ENCODE results near the gene NAV3. TPM values are rescaled to one million over a fixed set of nuclear protein-coding genes. Genes with fewer than 3 reads are reported as not detected.

Gene NAV3
- total and polyA plus RNA-seq, 4 donors = 1.6 to 12.5 (median 5.6) TPM

DNA sequence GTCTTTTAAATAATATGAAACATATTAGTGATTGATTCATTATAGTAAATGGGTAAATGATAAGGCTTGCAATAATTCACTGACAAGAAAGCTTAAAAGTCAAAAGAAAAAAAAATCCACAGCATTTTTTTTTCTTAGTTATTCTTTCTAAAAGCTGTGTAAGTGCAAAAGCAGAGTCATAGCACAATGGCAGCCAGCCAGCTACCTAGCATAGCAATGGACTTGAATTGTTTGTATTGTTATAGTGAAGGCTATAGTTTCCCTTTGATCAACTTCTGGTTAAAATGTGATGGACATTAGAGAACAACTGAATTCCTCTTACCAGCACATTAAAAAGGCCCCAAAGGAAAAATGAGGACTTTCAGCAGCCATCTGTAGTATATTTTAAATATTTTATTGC is 232.1 kb downstream of the NAV3 start:
- Histone ChIP-seq H3K9me3 (ENCODE audit: control insufficient read depth in 4 of 4, insufficient read depth in 3 of 4, low read length in 3 of 4) (no peaks in the 10 kb centered on the region), H3K36me3 (ENCODE audit: control insufficient read depth in 4 of 4, insufficient read depth in 4 of 4, low read length in 4 of 4) (no peaks in the 10 kb centered on the region), H3K4me1 (ENCODE audit: control insufficient read depth in 5 of 5, insufficient read depth in 5 of 5, low read length in 5 of 5) (peaks cover 0 to 3% (median 0%) of the 10 kb centered on the region in 5 donors), H3K9ac (ENCODE audit: insufficient read depth in 1 of 2, low read length in 2 of 2) (no peak overlapping the region), H3K4me3 (no peak overlapping the region), H3K27ac (ENCODE audit: low read depth in 1 of 2, low read length in 1 of 2) (no peak overlapping the region), H3K27me3 (ENCODE audit: control insufficient read depth in 3 of 3, insufficient read depth in 3 of 3, low read length in 2 of 3) (no peaks in the 10 kb centered on the region)
- peak; percentile 16 to 58 (median 37) for DNase-seq
- no peak for TF ChIP-seq CTCF (IDR thresholded peaks at IDR 0.05; ENCODE audit: control extremely low read depth, extremely low read depth)
- ATAC-seq (ENCODE audit: insufficient read depth, low FRiP score) = no peak

DNA sequence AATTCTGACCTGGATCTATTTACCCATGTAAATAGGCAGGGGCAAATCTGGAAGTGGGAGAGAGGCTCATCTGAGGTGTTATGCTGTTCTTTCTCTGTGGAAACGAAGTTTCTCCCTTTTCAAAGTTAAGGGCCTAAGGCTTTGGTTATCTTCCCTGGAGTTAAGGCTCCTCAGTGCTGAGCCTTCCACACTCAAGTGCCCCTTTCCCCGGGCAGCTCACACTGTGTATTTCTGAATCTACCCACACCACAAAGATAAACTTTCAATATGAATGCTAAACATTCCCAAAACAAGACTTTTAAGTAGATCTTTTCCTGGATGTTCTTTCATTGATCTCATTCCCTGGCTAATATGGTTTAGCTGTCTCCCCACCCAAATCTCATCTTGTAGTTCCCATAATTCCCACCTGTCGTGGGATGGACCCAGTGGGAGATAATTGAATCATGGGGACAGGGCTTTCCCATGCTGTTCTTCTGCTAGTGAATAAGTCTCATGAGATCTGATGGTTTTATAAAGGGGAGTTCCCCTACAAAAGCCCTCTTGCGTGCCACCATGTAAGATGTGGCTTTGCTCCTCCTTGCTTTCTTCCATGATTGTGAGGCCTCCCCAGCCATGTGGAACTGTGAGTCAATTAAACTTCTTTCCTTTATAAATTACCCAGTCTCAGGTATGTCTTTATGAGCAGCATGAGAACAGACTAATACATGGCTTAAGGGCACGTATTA is 251.1 kb downstream of the NAV3 start:
- WGBS, 2 donors = 82 to 89% methylated on average over 5 of the region's 5 CpGs
- TF ChIP-seq CTCF (IDR thresholded peaks at IDR 0.05; ENCODE audit: control extremely low read depth, extremely low read depth) = no peak
- Histone ChIP-seq H3K9ac (ENCODE audit: insufficient read depth in 1 of 2, low read length in 2 of 2) (no peak overlapping the region), H3K9me3 (ENCODE audit: control insufficient read depth in 4 of 4, insufficient read depth in 3 of 4, low read length in 3 of 4) (no peaks in the 10 kb centered on the region), H3K27me3 (ENCODE audit: control insufficient read depth in 3 of 3, insufficient read depth in 3 of 3, low read length in 2 of 3) (no peaks in the 10 kb centered on the region), H3K4me1 (ENCODE audit: control insufficient read depth in 5 of 5, insufficient read depth in 5 of 5, low read length in 5 of 5) (no peaks in the 10 kb centered on the region), H3K36me3 (ENCODE audit: control insufficient read depth in 4 of 4, insufficient read depth in 4 of 4, low read length in 4 of 4) (no peaks in the 10 kb centered on the region), H3K27ac (ENCODE audit: low read depth in 1 of 2, low read length in 1 of 2) (no peak overlapping the region), H3K4me3 (no peak overlapping the region)
- DNase-seq = no peak
- ATAC-seq (ENCODE audit: insufficient read depth, low FRiP score) = no peak

DNA sequence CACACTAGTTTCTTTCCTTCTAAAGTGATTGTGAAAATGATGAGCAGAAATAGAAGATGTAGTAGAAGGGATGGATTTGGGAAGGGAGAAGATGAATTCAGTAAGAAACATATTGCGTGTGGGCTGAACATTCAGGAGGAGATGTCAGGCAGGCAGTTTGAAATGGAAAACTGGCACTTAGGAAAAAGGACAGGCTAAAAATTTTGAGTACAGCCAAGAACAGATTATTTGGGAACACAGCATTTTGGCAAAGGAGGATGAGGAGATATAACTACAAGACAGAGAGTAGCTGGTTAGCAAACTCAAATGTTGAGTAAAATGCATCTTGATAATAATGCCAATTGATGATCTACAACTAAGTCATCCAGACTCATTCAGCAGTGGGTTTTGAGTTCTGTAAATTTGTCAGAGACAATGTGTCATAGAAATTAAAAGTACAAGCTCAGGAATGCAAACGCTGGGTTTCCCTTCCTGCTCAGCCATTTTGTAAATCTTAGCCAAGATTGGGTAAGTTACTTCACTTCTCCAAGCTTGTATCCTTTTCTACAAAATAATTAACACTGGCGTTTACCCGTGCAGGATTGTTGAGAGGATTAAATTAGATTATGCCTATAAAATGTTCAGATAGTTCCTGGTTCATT is 255.0 kb downstream of the NAV3 start:
- peaks cover 0 to 4% (median 0%) of the 10 kb centered on the region in 5 donors for H3K4me1 ChIP-seq (ENCODE audit: control insufficient read depth in 5 of 5, insufficient read depth in 5 of 5, low read length in 5 of 5)
- no peak overlapping the region for H3K9ac ChIP-seq (ENCODE audit: insufficient read depth in 1 of 2, low read length in 2 of 2)
- no peaks in the 10 kb centered on the region for H3K27me3 ChIP-seq (ENCODE audit: control insufficient read depth in 3 of 3, insufficient read depth in 3 of 3, low read length in 2 of 3)
- DNase-seq (no peak), ATAC-seq (ENCODE audit: insufficient read depth, low FRiP score) (no peak)
- no peak for TF ChIP-seq CTCF (IDR thresholded peaks at IDR 0.05; ENCODE audit: control extremely low read depth, extremely low read depth)
- peak overlapping the region in 1 of 2 donors; percentile 53 for H3K27ac ChIP-seq (ENCODE audit: low read depth in 1 of 2, low read length in 1 of 2)
- no peak overlapping the region for H3K4me3 ChIP-seq
- no peaks in the 10 kb centered on the region for H3K9me3 ChIP-seq (ENCODE audit: control insufficient read depth in 4 of 4, insufficient read depth in 3 of 4, low read length in 3 of 4)
- 67 to 68% methylated on average over 4 of the region's 4 CpGs for WGBS, 2 donors
- H3K36me3 ChIP-seq (ENCODE audit: control insufficient read depth in 4 of 4, insufficient read depth in 4 of 4, low read length in 4 of 4) = no peaks in the 10 kb centered on the region

Measured in lung (tissue), 12 donors.